K562 (cell line): ENCODE measurements around the gene CD4. TPM values are rescaled to one million over a fixed set of nuclear protein-coding genes. Genes with fewer than 3 reads are reported as not detected.

ENCODE experiments used
- CHD2 ChIP-seq: IDR thresholded peaks from 2 replicates; pipeline ENCODE4 v1.6.1; 2011; ENCODE audit warnings: low read depth, low read length
- HMG20A ChIP-seq: fragments of 450-650 bp; formaldehyde crosslinking; conservative IDR thresholded peaks from 2 replicates; pipeline ENCODE4 v1.4.0; 2020; ENCODE audit warnings: mild to moderate bottlenecking, mixed read lengths
- KLF6 ChIP-seq: fragments of 250-450 bp; sonication (Bioruptor Pico); IDR thresholded peaks from 2 replicates; pipeline ENCODE4 v1.4.0; 2020; ENCODE audit warnings: mild to moderate bottlenecking, moderate library complexity, borderline replicate concordance
- MIER1 ChIP-seq: fragments of 450-650 bp; IDR thresholded peaks from 2 replicates; pipeline ENCODE4 v1.6.1; 2016; ENCODE audit warnings: antibody characterized with exemption, mild to moderate bottlenecking, low read depth
- NELFE ChIP-seq: IDR thresholded peaks from 2 replicates; pipeline ENCODE4 v1.6.1; 2011; ENCODE audit warnings: mild to moderate bottlenecking; ENCODE audit not compliant: insufficient read depth, insufficient read length
- NR1H2 ChIP-seq: sonication (generic); formaldehyde crosslinking; IDR thresholded peaks from 2 replicates; pipeline ENCODE4 v1.4.0; 2020; ENCODE audit warnings: mild to moderate bottlenecking, missing genetic modification reagents
- POLR2AphosphoS5 ChIP-seq: IDR thresholded peaks from 2 replicates; pipeline ENCODE4 v1.6.1; 2011; ENCODE audit warnings: mild to moderate bottlenecking, low read depth, low read length, moderate library complexity; ENCODE audit not compliant: control insufficient read depth, insufficient read depth
- TEAD4 ChIP-seq, 2 experiments: sonication (generic) in 1 of 2; formaldehyde crosslinking in 1 of 2; IDR thresholded peaks; 2 replicates each; pipeline versions ENCODE4 v1.6.1 to v1.8.0; 2012 to 2022; ENCODE audit warnings: borderline replicate concordance in 1 of 2, inconsistent platforms in 1 of 2, low read length in 1 of 2, mild to moderate bottlenecking in 1 of 2, missing genetic modification reagents in 1 of 2
- TOE1 ChIP-seq, 2 experiments: fragments of 450-650 bp in 1 of 2; sonication (generic) in 1 of 2; formaldehyde crosslinking in 1 of 2; IDR thresholded peaks; 2 replicates each; pipeline versions ENCODE4 v1.7.1 to v1.8.0; 2016 to 2022; ENCODE audit warnings: borderline replicate concordance in 2 of 2, mild to moderate bottlenecking in 2 of 2, antibody characterized with exemption in 1 of 2, inconsistent platforms in 1 of 2, low read depth in 1 of 2, missing genetic modification reagents in 1 of 2, moderate library complexity in 1 of 2
- YY1 ChIP-seq, 3 experiments: IDR thresholded peaks; 2 replicates each; pipeline ENCODE4 v1.6.1; 2011; ENCODE audit warnings: low read length in 2 of 3, mild to moderate bottlenecking in 2 of 3, moderate library complexity in 2 of 3, borderline replicate concordance in 1 of 3, control low read depth in 1 of 3, low read depth in 1 of 3; ENCODE audit not compliant: insufficient read depth in 3 of 3, insufficient replicate concordance in 2 of 3, control insufficient read depth in 1 of 3, insufficient read length in 1 of 3; ENCODE audit errors: extremely low read depth in 1 of 3
- polyA plus RNA-seq, 8 experiments: library from polyadenylated mRNA; depleted of rRNA in 4 of 8; stranded (reverse) in 5 of 8; unstranded in 3 of 8; fragments of >200 nt; fragmentation: Nextera tagmentation in 2 of 8; fragmentation: Illumina TruSeq in 1 of 8; extraction: Ambion mirVana in 2 of 8; extraction: Trizol in 1 of 8; gene quantifications; 2 replicates each; pipeline versions ENCODE4 v1.2.1 to v1.2.3, GENCODE V29; 2011 to 2014; ENCODE audit warnings: inconsistent platforms in 1 of 8, missing spikeins in 1 of 8
- total RNA-seq, 7 experiments: library from RNA; depleted of rRNA in 6 of 7; stranded (reverse); fragments of >200 nt in 6 of 7; fragmentation: Illumina TruSeq in 2 of 7; extraction: Trizol in 2 of 7; gene quantifications; 2 replicates each; pipeline versions ENCODE4 v1.2.1 to v1.2.3, GENCODE V29; 2011 to 2021; ENCODE audit warnings: low replicate concordance in 1 of 7
- TF ChIP-seq, protein P1 (sequence below): sonication (generic); formaldehyde crosslinking; IDR thresholded peaks from 2 replicates; pipeline ENCODE4 v1.8.1; 2023; ENCODE audit warnings: missing genetic modification reagents, mild to moderate bottlenecking, borderline replicate concordance
- TF ChIP-seq, protein P2 (sequence below): sonication (generic); formaldehyde crosslinking; IDR thresholded peaks from 2 replicates; pipeline ENCODE4 v1.8.0; 2022; ENCODE audit warnings: missing genetic modification reagents, mild to moderate bottlenecking, borderline replicate concordance

The CD4 gene
- total and polyA plus RNA-seq, 9 of the 15 experiments (the other 6 are each of a cell fraction or from before 2014, with no cell fraction given), result 0.06 to 0.27 (median 0.09) TPM; not detected in 5

DNA sequence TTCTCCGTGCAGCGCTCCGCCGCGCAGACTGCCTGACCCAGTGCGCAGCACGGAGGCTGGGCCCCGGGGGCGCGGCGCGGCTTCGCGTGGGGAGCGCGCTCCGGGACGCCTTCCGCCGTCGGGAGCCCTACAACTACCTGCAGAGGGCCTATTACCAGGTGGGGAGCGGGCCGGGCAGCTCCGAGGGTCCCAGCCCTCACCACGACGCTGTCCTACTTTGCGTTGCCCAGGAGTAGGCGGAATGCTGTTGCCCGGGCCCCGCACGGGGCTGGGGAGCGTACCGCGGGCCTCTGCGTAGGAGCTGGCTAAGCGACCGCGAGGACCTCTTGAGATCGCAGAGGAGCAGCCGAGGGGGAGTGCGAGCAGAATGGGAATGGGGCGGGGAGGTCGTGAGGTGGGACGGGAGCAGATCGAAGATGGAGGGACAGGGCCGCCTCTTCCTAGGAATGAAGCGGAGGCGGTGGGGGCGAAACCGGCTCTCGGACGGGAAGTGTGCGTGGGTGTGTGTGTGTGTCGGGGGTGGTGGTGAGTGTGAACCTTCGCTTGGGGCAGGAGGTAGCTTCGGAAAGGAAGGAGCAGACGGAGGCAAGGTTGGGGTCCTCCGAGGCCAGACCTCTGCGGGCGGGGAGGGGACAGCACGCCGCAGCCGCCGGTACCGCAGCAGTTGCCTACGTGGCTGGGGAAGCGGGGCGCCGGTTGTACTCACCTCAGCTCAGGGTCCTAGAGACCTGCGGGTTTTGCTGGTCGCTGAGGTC, 39.6 kb downstream of the CD4 start (continued):
- TF ChIP-seq HMG20A (CRISPR knock-in tag) (no peak), YY1 (IDR thresholded peaks at IDR 0.05; ENCODE audit: borderline replicate concordance in 1 of 3, control insufficient read depth in 1 of 3, extremely low read depth in 1 of 3, insufficient read depth in 3 of 3, insufficient read length in 1 of 3, insufficient replicate concordance in 2 of 3, low read depth in 1 of 3, low read length in 2 of 3) (peak in 1 of 3 experiments; percentile 11), NELFE (no peak), KLF6 (no peak), POLR2AphosphoS5 (peak; percentile 21; the same call in 1 of the 2 replicates), MIER1 (no peak), TEAD4 (IDR thresholded peaks at IDR 0.05; ENCODE audit: low read length) (peak; percentile 76), TEAD4 (CRISPR knock-in tag; IDR thresholded peaks at IDR 0.05; ENCODE audit: borderline replicate concordance) (no peak), NR1H2 (CRISPR knock-in tag) (no peak), TOE1 (IDR thresholded peaks at IDR 0.05; ENCODE audit: borderline replicate concordance) (peak; percentile 81; the same call in 1 of the 2 replicates), TOE1 (CRISPR knock-in tag; IDR thresholded peaks at IDR 0.05; ENCODE audit: borderline replicate concordance, low read depth) (no peak), CHD2 (no peak)
- TF ChIP-seq, protein P1, sequence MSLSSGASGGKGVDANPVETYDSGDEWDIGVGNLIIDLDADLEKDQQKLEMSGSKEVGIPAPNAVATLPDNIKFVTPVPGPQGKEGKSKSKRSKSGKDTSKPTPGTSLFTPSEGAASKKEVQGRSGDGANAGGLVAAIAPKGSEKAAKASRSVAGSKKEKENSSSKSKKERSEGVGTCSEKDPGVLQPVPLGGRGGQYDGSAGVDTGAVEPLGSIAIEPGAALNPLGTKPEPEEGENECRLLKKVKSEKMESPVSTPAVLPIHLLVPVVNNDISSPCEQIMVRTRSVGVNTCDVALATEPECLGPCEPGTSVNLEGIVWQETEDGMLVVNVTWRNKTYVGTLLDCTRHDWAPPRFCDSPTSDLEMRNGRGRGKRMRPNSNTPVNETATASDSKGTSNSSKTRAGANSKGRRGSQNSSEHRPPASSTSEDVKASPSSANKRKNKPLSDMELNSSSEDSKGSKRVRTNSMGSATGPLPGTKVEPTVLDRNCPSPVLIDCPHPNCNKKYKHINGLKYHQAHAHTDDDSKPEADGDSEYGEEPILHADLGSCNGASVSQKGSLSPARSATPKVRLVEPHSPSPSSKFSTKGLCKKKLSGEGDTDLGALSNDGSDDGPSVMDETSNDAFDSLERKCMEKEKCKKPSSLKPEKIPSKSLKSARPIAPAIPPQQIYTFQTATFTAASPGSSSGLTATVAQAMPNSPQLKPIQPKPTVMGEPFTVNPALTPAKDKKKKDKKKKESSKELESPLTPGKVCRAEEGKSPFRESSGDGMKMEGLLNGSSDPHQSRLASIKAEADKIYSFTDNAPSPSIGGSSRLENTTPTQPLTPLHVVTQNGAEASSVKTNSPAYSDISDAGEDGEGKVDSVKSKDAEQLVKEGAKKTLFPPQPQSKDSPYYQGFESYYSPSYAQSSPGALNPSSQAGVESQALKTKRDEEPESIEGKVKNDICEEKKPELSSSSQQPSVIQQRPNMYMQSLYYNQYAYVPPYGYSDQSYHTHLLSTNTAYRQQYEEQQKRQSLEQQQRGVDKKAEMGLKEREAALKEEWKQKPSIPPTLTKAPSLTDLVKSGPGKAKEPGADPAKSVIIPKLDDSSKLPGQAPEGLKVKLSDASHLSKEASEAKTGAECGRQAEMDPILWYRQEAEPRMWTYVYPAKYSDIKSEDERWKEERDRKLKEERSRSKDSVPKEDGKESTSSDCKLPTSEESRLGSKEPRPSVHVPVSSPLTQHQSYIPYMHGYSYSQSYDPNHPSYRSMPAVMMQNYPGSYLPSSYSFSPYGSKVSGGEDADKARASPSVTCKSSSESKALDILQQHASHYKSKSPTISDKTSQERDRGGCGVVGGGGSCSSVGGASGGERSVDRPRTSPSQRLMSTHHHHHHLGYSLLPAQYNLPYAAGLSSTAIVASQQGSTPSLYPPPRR (CRISPR knock-in tag), result no peak
- TF ChIP-seq, protein P2, sequence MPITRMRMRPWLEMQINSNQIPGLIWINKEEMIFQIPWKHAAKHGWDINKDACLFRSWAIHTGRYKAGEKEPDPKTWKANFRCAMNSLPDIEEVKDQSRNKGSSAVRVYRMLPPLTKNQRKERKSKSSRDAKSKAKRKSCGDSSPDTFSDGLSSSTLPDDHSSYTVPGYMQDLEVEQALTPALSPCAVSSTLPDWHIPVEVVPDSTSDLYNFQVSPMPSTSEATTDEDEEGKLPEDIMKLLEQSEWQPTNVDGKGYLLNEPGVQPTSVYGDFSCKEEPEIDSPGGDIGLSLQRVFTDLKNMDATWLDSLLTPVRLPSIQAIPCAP (CRISPR knock-in tag), result no peak
